ENCODE measurements around the gene RETREG3. TPM values are rescaled to one million over a fixed set of nuclear protein-coding genes. Genes with fewer than 3 reads are reported as not detected.
A peak's percentile ranks its signal among the peaks of the same experiment; 100 is the strongest.

The RETREG3 gene
- total and polyA plus RNA-seq, 2 experiments from 2014 or later = 36.3 to 66.7 TPM

GRCh38 chr17:42578282-42578869 is 30.8 kb downstream of the RETREG3 start:
- H3K9me2 ChIP-seq (ENCODE audit: insufficient read depth) = no peaks in the 10 kb centered on the region
- no peaks in the 10 kb centered on the region for H4K20me1 ChIP-seq (ENCODE audit: insufficient read depth)
- peak overlapping the region; percentile 86 for H3K27ac ChIP-seq
- H3F3A ChIP-seq (ENCODE audit: insufficient read depth) = peaks cover 43% of the 10 kb centered on the region
- 1 to 2% methylated on average over 20 of the region's 20 CpGs for WGBS, 2 experiments (ENCODE audit: low coverage in 1 of 2, low lambda C conversion rate in 2 of 2, missing lambda C conversion rate in 2 of 2)
- peak; percentile 82 for DNase-seq
- H3K27me3 ChIP-seq (replicated peaks; ENCODE audit: insufficient read depth) = no peaks in the 10 kb centered on the region
- peak overlapping the region; percentile 95 for H3K4me3 ChIP-seq
- TF ChIP-seq EZH2 (IDR thresholded peaks at IDR 0.05; ENCODE audit: insufficient read depth, poor library complexity, severe bottlenecking) (no peak), EZH2phosphoT487 (IDR thresholded peaks at IDR 0.05; ENCODE audit: insufficient read depth, low read depth) (no peak)
- peak overlapping the region; percentile 93 for H3K9ac ChIP-seq
- peaks cover 17% of the 10 kb centered on the region for H3K36me3 ChIP-seq (ENCODE audit: low read depth)
- in situ Hi-C loops (cut with MboI) = no loop called here
- H2AFZ ChIP-seq = peak overlapping the region; percentile 90
- H3K4me1 ChIP-seq (ENCODE audit: insufficient read depth) = peaks cover 14% of the 10 kb centered on the region; the same call in 1 of the 2 replicates
- H3K9me3 ChIP-seq (ENCODE audit: low read depth) = no peaks in the 10 kb centered on the region
- peaks cover 50% of the 10 kb centered on the region for H3K79me2 ChIP-seq (ENCODE audit: insufficient read depth)
- H3K4me2 ChIP-seq (ENCODE audit: unreplicated experiment) = peak overlapping the region; percentile 97

GRCh38 chr17:42577532-42578281 is 31.5 kb downstream of the RETREG3 start, which contains the start of gene PSMC3IP:
TSS of gene PSMC3IP (minus strand) at chr17:42577729. CDS start at chr17:42577686, 43 bp downstream.
- DNase-seq = peak; percentile 99

GRCh38 chr17:42577140-42577531 is 32.0 kb downstream of the RETREG3 start:
- Histone ChIP-seq H3K9me3 (ENCODE audit: low read depth) (no peaks in the 10 kb centered on the region), H3K79me2 (ENCODE audit: insufficient read depth) (peaks cover 61% of the 10 kb centered on the region), H4K20me1 (ENCODE audit: insufficient read depth) (no peaks in the 10 kb centered on the region), H3K4me3 (peak overlapping the region; percentile 95), H3K4me1 (ENCODE audit: insufficient read depth) (peaks cover 14% of the 10 kb centered on the region; the same call in 1 of the 2 replicates), H3K4me2 (ENCODE audit: unreplicated experiment) (peak overlapping the region; percentile 97), H3K27me3 (replicated peaks; ENCODE audit: insufficient read depth) (no peaks in the 10 kb centered on the region), H3K9ac (peak overlapping the region; percentile 93), H3K27ac (peak overlapping the region; percentile 34), H2AFZ (peak overlapping the region; percentile 35; the same call in 1 of the 2 replicates), H3K9me2 (ENCODE audit: insufficient read depth) (no peaks in the 10 kb centered on the region), H3F3A (ENCODE audit: insufficient read depth) (peaks cover 51% of the 10 kb centered on the region), H3K36me3 (ENCODE audit: low read depth) (peaks cover 16% of the 10 kb centered on the region)
- TF ChIP-seq EZH2phosphoT487 (IDR thresholded peaks at IDR 0.05; ENCODE audit: insufficient read depth, low read depth) = no peak
- TF ChIP-seq EZH2 (IDR thresholded peaks at IDR 0.05; ENCODE audit: insufficient read depth, poor library complexity, severe bottlenecking) = no peak
- no peak for DNase-seq
- WGBS, 2 experiments (ENCODE audit: low coverage in 1 of 2, low lambda C conversion rate in 2 of 2, missing lambda C conversion rate in 2 of 2) = 1 to 2% methylated on average over 18 of the region's 18 CpGs
- in situ Hi-C loops (cut with MboI) = no loop called here

More at GRCh38 chr17:42577532-42578281, 31.5 kb downstream of the RETREG3 start, which contains the start of gene PSMC3IP:
- Histone ChIP-seq H3K9ac (peak within 1 kb of the TSS; percentile 93), H3K36me3 (ENCODE audit: low read depth) (peaks cover 17% of the 10 kb centered on the region), H2AFZ (peak within 1 kb of the TSS; percentile 90), H3K9me3 (ENCODE audit: low read depth) (no peaks in the 10 kb centered on the region), H3F3A (ENCODE audit: insufficient read depth) (peaks cover 50% of the 10 kb centered on the region), H3K9me2 (ENCODE audit: insufficient read depth) (no peaks in the 10 kb centered on the region), H3K4me3 (peak within 1 kb of the TSS; percentile 95), H3K79me2 (ENCODE audit: insufficient read depth) (peaks cover 57% of the 10 kb centered on the region), H3K4me1 (ENCODE audit: insufficient read depth) (peaks cover 14% of the 10 kb centered on the region; the same call in 1 of the 2 replicates), H3K4me2 (ENCODE audit: unreplicated experiment) (peak within 1 kb of the TSS; percentile 97), H3K27me3 (replicated peaks; ENCODE audit: insufficient read depth) (no peaks in the 10 kb centered on the region), H3K27ac (peak within 1 kb of the TSS; percentile 86), H4K20me1 (ENCODE audit: insufficient read depth) (no peaks in the 10 kb centered on the region)
- in situ Hi-C loops (cut with MboI) = no loop called here
- WGBS, 2 experiments (ENCODE audit: low coverage in 1 of 2, low lambda C conversion rate in 2 of 2, missing lambda C conversion rate in 2 of 2) = 1 to 3% methylated on average over 50 to 52 of the region's 52 CpGs
- no peak for TF ChIP-seq EZH2 (IDR thresholded peaks at IDR 0.05; ENCODE audit: insufficient read depth, poor library complexity, severe bottlenecking)
- no peak for TF ChIP-seq EZH2phosphoT487 (IDR thresholded peaks at IDR 0.05; ENCODE audit: insufficient read depth, low read depth)

GRCh38 chr17:42574463-42574862 is 34.7 kb downstream of the RETREG3 start:
- no peaks in the 10 kb centered on the region for H3K27me3 ChIP-seq (replicated peaks; ENCODE audit: insufficient read depth)
- H3K9me3 ChIP-seq (ENCODE audit: low read depth) = no peaks in the 10 kb centered on the region
- no peak overlapping the region for H3K27ac ChIP-seq
- H4K20me1 ChIP-seq (ENCODE audit: insufficient read depth) = no peaks in the 10 kb centered on the region
- H3K4me3 ChIP-seq = no peak overlapping the region
- no peak overlapping the region for H2AFZ ChIP-seq
- in situ Hi-C loops (cut with MboI) = no loop called here
- peaks cover 58% of the 10 kb centered on the region for H3F3A ChIP-seq (ENCODE audit: insufficient read depth)
- H3K79me2 ChIP-seq (ENCODE audit: insufficient read depth) = peaks cover 79% of the 10 kb centered on the region
- TF ChIP-seq EZH2 (IDR thresholded peaks at IDR 0.05; ENCODE audit: insufficient read depth, poor library complexity, severe bottlenecking) = no peak
- TF ChIP-seq EZH2phosphoT487 (IDR thresholded peaks at IDR 0.05; ENCODE audit: insufficient read depth, low read depth) = no peak
- 78 to 92% methylated on average over 3 of the region's 3 CpGs for WGBS, 2 experiments (ENCODE audit: low coverage in 1 of 2, low lambda C conversion rate in 2 of 2, missing lambda C conversion rate in 2 of 2)
- no peak overlapping the region for H3K9ac ChIP-seq
- H3K36me3 ChIP-seq (ENCODE audit: low read depth) = peaks cover 35% of the 10 kb centered on the region
- H3K4me1 ChIP-seq (ENCODE audit: insufficient read depth) = peaks cover 14% of the 10 kb centered on the region; the same call in 1 of the 2 replicates
- no peak overlapping the region for H3K4me2 ChIP-seq (ENCODE audit: unreplicated experiment)
- no peak for DNase-seq
- no peaks in the 10 kb centered on the region for H3K9me2 ChIP-seq (ENCODE audit: insufficient read depth)
